ENCODE data around the gene XPO5. TPM values are rescaled to one million over a fixed set of nuclear protein-coding genes. Genes with fewer than 3 reads are reported as not detected.
A peak's percentile ranks its signal among the peaks of the same experiment; 100 is the strongest.

XPO5 gene
- polyA plus RNA-seq, 1 donor from 2014 or later: 28.5 TPM

DNA sequence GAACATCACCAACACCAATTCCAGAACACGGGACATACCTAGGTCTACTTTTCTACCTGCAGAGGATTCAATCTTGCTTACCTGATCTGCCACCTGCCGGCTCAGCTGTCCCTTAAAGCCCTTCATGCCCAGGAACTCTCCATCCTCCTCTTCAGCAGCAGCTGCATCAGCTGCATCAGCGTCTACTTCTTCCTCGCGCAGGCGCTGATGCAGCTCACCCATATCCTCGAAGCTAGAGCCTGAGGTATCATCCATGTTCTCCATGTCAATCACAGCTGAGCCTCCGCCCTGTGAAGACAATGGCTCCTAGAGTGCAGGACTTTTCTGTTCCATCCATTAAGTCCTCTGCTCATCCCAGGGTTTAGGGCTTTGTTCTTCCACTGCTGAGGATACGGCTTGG lies 60.0 kb downstream of the XPO5 start:
- Histone ChIP-seq H3K36me3 (ENCODE audit: insufficient read depth, low read length) (peaks cover 2% of the 10 kb centered on the region), H4K20me1 (ENCODE audit: insufficient read depth) (no peaks in the 10 kb centered on the region), H3K9me2 (ENCODE audit: insufficient read depth, low read length) (no peaks in the 10 kb centered on the region), H3K79me2 (replicated peaks; ENCODE audit: insufficient read depth, low read length) (peaks cover 44% of the 10 kb centered on the region), H3K9ac (ENCODE audit: low read length) (peak overlapping the region; percentile 99), H2AFZ (ENCODE audit: low read depth, low read length) (no peak overlapping the region), H3K4me2 (ENCODE audit: low read length) (peak overlapping the region; percentile 81), H3K9me3 (ENCODE audit: low read length) (no peaks in the 10 kb centered on the region), H3K27ac (ENCODE audit: low read length) (peak overlapping the region; percentile 95), H3F3A (ENCODE audit: insufficient read depth, low read length, poor library complexity, severe bottlenecking) (no peaks in the 10 kb centered on the region), H3K27me3 (ENCODE audit: insufficient read depth, low read depth, low read length) (no peaks in the 10 kb centered on the region), H3K4me3 (ENCODE audit: low read length) (peak overlapping the region; percentile 99)
- TF ChIP-seq, protein P1, sequence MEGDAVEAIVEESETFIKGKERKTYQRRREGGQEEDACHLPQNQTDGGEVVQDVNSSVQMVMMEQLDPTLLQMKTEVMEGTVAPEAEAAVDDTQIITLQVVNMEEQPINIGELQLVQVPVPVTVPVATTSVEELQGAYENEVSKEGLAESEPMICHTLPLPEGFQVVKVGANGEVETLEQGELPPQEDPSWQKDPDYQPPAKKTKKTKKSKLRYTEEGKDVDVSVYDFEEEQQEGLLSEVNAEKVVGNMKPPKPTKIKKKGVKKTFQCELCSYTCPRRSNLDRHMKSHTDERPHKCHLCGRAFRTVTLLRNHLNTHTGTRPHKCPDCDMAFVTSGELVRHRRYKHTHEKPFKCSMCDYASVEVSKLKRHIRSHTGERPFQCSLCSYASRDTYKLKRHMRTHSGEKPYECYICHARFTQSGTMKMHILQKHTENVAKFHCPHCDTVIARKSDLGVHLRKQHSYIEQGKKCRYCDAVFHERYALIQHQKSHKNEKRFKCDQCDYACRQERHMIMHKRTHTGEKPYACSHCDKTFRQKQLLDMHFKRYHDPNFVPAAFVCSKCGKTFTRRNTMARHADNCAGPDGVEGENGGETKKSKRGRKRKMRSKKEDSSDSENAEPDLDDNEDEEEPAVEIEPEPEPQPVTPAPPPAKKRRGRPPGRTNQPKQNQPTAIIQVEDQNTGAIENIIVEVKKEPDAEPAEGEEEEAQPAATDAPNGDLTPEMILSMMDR (IDR thresholded peaks at IDR 0.05; ENCODE audit: poor library complexity, severe bottlenecking): no peak
- no peak for TF ChIP-seq POLR2AphosphoS5 (IDR thresholded peaks at IDR 0.05)
- TF ChIP-seq EP300 (conservative IDR thresholded peaks at IDR 0.05; ENCODE audit: poor library complexity, severe bottlenecking): no peak
- no peak for TF ChIP-seq TAF1 (IDR thresholded peaks at IDR 0.05; ENCODE audit: low read depth)
- no peak for TF ChIP-seq MXI1 (conservative IDR thresholded peaks at IDR 0.05; ENCODE audit: poor library complexity, severe bottlenecking)
- TF ChIP-seq EZH2 (IDR thresholded peaks at IDR 0.05; ENCODE audit: borderline replicate concordance, insufficient read depth, low read length, poor library complexity, severe bottlenecking): no peak
- no peak for TF ChIP-seq SMC3 (conservative IDR thresholded peaks at IDR 0.05; ENCODE audit: poor library complexity)
- TF ChIP-seq, protein P2, sequence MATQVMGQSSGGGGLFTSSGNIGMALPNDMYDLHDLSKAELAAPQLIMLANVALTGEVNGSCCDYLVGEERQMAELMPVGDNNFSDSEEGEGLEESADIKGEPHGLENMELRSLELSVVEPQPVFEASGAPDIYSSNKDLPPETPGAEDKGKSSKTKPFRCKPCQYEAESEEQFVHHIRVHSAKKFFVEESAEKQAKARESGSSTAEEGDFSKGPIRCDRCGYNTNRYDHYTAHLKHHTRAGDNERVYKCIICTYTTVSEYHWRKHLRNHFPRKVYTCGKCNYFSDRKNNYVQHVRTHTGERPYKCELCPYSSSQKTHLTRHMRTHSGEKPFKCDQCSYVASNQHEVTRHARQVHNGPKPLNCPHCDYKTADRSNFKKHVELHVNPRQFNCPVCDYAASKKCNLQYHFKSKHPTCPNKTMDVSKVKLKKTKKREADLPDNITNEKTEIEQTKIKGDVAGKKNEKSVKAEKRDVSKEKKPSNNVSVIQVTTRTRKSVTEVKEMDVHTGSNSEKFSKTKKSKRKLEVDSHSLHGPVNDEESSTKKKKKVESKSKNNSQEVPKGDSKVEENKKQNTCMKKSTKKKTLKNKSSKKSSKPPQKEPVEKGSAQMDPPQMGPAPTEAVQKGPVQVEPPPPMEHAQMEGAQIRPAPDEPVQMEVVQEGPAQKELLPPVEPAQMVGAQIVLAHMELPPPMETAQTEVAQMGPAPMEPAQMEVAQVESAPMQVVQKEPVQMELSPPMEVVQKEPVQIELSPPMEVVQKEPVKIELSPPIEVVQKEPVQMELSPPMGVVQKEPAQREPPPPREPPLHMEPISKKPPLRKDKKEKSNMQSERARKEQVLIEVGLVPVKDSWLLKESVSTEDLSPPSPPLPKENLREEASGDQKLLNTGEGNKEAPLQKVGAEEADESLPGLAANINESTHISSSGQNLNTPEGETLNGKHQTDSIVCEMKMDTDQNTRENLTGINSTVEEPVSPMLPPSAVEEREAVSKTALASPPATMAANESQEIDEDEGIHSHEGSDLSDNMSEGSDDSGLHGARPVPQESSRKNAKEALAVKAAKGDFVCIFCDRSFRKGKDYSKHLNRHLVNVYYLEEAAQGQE (IDR thresholded peaks at IDR 0.05; ENCODE audit: borderline replicate concordance): no peak
- TF ChIP-seq RAD21 (conservative IDR thresholded peaks at IDR 0.05): no peak

DNA sequence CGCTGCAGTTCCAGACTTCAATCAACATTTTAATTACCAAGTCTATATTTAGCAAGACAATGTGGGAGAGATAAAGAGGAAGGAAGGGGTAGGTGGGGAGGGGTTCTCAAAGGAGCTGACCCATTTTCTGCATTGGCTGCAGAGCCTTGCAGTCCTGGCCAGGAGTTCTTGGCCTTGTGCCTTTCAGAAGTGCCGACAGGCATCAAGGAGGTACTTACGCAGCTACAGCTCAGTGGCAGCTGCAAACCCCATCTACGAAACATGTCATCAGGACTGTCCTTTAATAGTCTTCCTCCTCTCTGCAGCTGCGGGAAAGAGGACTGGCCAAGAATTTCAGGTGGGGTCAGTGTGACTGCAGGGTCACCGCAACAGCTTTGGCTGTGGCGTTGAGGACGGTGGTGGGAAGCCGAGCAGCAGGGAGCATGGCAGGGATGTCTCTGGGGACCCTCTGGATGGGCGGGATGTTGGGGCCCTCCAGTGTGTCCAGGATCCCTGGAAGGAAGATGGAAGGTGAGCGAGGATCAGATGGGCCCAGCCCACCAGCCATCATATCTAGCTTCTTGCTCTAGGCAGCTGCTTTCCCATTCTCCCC lies 63.9 kb downstream of the XPO5 start:
- Histone ChIP-seq H3K4me2 (ENCODE audit: low read length) (no peak overlapping the region), H3K79me2 (replicated peaks; ENCODE audit: insufficient read depth, low read length) (peaks cover 28% of the 10 kb centered on the region), H3K9me3 (ENCODE audit: low read length) (no peaks in the 10 kb centered on the region), H3K36me3 (ENCODE audit: insufficient read depth, low read length) (peaks cover 5% of the 10 kb centered on the region), H3K4me3 (ENCODE audit: low read length) (no peak overlapping the region), H3K9ac (ENCODE audit: low read length) (no peak overlapping the region), H2AFZ (ENCODE audit: low read depth, low read length) (no peak overlapping the region), H3F3A (ENCODE audit: insufficient read depth, low read length, poor library complexity, severe bottlenecking) (no peaks in the 10 kb centered on the region), H3K9me2 (ENCODE audit: insufficient read depth, low read length) (no peaks in the 10 kb centered on the region), H3K27me3 (ENCODE audit: insufficient read depth, low read depth, low read length) (no peaks in the 10 kb centered on the region), H3K27ac (ENCODE audit: low read length) (no peak overlapping the region), H4K20me1 (ENCODE audit: insufficient read depth) (no peaks in the 10 kb centered on the region)
- TF ChIP-seq EP300 (conservative IDR thresholded peaks at IDR 0.05; ENCODE audit: poor library complexity, severe bottlenecking) (no peak), POLR2AphosphoS5 (IDR thresholded peaks at IDR 0.05) (no peak), SMC3 (conservative IDR thresholded peaks at IDR 0.05; ENCODE audit: poor library complexity) (no peak)
